SU-DHL-6 (cell line): ENCODE measurements around the gene AP1S3.

Experiments
- H2AFZ ChIP-seq: fragments of 200-600 bp; sonication (generic); 2 replicates; pipeline ENCODE4 v1.6.1; 2014; ENCODE audit warnings: low read depth, mild to moderate bottlenecking, moderate library complexity, mixed read lengths, antibody characterized with exemption, low read length; ENCODE audit not compliant: severe bottlenecking
- H3F3A ChIP-seq: fragments of 200-600 bp; shearing (Covaris generic); 2 replicates; pipeline ENCODE4 v1.6.0; 2016; ENCODE audit warnings: antibody characterized with exemption, mild to moderate bottlenecking; ENCODE audit not compliant: insufficient read depth
- H3K27ac ChIP-seq: fragments of 200-600 bp; sonication (generic); 2 replicates; pipeline ENCODE4 v1.5.1; 2016; ENCODE audit warnings: low read depth, mild to moderate bottlenecking, low read length, moderate library complexity, mixed read lengths
- H3K27me3 ChIP-seq: fragments of 200-600 bp; sonication (generic), shearing (Covaris generic); 2 replicates; pipeline ENCODE4 v1.6.0; 2014; ENCODE audit warnings: mild to moderate bottlenecking, low read length
- H3K36me3 ChIP-seq: fragments of 200-600 bp; sonication (generic); 2 replicates; pipeline ENCODE4 v1.6.1; 2014; ENCODE audit warnings: mild to moderate bottlenecking, low read length, mixed read lengths
- H3K4me2 ChIP-seq: fragments of 300-600, 200-600 bp; shearing (Covaris generic), sonication (generic); 2 replicates; pipeline ENCODE4 v1.6.0; 2014; ENCODE audit warnings: low read length, low read depth, mild to moderate bottlenecking; ENCODE audit not compliant: poor library complexity, severe bottlenecking
- H3K4me3 ChIP-seq: fragments of 200-600 bp; sonication (generic); 2 replicates; pipeline ENCODE4 v1.5.1; 2014; ENCODE audit warnings: antibody characterized with exemption, low read length, mild to moderate bottlenecking, mixed read lengths; ENCODE audit not compliant: insufficient read depth, poor library complexity, severe bottlenecking
- H3K79me2 ChIP-seq: fragments of 200-600 bp; sonication (generic); 2 replicates; pipeline ENCODE4 v1.6.1; 2014; ENCODE audit warnings: mild to moderate bottlenecking, low read length, moderate library complexity; ENCODE audit not compliant: insufficient read depth
- H3K9ac ChIP-seq: fragments of 200-600 bp; sonication (generic); 2 replicates; pipeline ENCODE4 v1.7.0; 2014; ENCODE audit warnings: mild to moderate bottlenecking, low read length
- H3K9me2 ChIP-seq: fragments of 200-600 bp; sonication (generic); replicated peaks from 2 replicates; pipeline ENCODE4 v1.6.1; 2014; ENCODE audit warnings: low read length; ENCODE audit not compliant: insufficient read depth
- H3K9me3 ChIP-seq: fragments of 200-600 bp; sonication (generic); 2 replicates; pipeline ENCODE4 v1.6.1; 2014; ENCODE audit warnings: low read length, mixed read lengths; ENCODE audit not compliant: insufficient read depth
- H4K20me1 ChIP-seq: fragments of 200-600 bp; sonication (generic); 2 replicates; pipeline ENCODE4 v1.6.1; 2014; ENCODE audit warnings: low read depth, mild to moderate bottlenecking, antibody characterized with exemption, low read length, moderate library complexity, mixed read lengths
- CTCF ChIP-seq: fragments of 200-600 bp; sonication (generic); IDR thresholded peaks from one replicate; pipeline ENCODE4 v1.5.1; 2017; ENCODE audit warnings: antibody characterized with exemption, mild to moderate bottlenecking, low read length, moderate library complexity; ENCODE audit not compliant: insufficient read depth, poor library complexity, severe bottlenecking
- EZH2phosphoT487 ChIP-seq: fragments of 200-600 bp; sonication (generic), shearing (Covaris generic); conservative IDR thresholded peaks from 2 replicates; pipeline ENCODE4 v1.6.1; 2018; ENCODE audit warnings: mild to moderate bottlenecking, antibody characterized with exemption, low read length, moderate library complexity, mixed read lengths

The AP1S3 gene

DNA sequence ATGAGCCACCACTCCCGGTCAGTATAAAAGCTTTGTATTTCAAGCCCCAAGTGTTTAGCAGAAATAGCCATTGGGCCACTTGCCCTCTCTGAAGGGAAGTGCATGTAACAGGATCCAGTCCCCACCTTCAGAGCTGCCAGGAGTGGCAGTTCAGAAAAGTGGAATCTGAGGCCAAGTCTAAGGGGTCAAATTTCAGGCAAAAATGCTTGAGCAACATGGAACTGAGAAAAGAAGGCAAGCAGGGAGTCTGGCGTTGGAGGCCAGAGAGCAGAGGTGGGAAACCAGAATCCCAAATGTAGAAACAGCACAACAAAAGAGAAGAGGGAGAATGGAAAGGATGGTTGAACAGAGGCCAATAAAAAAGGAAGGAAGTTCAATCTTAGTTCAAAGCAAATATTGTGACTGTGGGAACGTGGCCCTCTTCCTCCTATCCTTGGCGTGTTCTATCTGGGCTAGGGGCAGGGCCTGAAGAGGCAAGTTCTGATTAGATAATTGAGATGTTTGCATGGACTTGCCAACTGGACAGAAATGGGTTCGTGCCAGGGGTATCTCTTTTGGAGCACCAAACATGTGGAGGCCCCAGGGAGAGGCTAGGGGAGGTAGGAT lies 102.2 kb downstream of the AP1S3 start:
- Histone ChIP-seq H3K27ac (no peak overlapping the region), H3K9me2 (no peaks in the 10 kb centered on the region), H3K9ac (no peak overlapping the region), H3K9me3 (no peaks in the 10 kb centered on the region), H2AFZ (no peak overlapping the region), H3K4me3 (no peak overlapping the region), H3K27me3 (no peaks in the 10 kb centered on the region), H3K79me2 (no peaks in the 10 kb centered on the region), H3K36me3 (no peaks in the 10 kb centered on the region), H4K20me1 (no peaks in the 10 kb centered on the region), H3F3A (no peaks in the 10 kb centered on the region), H3K4me2 (no peak overlapping the region)
- no peak for TF ChIP-seq EZH2phosphoT487
- TF ChIP-seq CTCF: no peak

- Histone ChIP-seq H2AFZ (no peak overlapping the region), H3K4me2 (no peak overlapping the region), H3F3A (no peaks in the 10 kb centered on the region), H3K27ac (no peak overlapping the region), H3K27me3 (no peaks in the 10 kb centered on the region), H3K9me2 (no peaks in the 10 kb centered on the region), H3K36me3 (no peaks in the 10 kb centered on the region), H4K20me1 (no peaks in the 10 kb centered on the region), H3K9me3 (no peaks in the 10 kb centered on the region), H3K4me3 (no peak overlapping the region), H3K79me2 (no peaks in the 10 kb centered on the region), H3K9ac (no peak overlapping the region)
- TF ChIP-seq CTCF: no peak
- TF ChIP-seq EZH2phosphoT487: no peak
Observed at GRCh38 chr2:223734346-223734745, 103.0 kb downstream of the AP1S3 start.

DNA sequence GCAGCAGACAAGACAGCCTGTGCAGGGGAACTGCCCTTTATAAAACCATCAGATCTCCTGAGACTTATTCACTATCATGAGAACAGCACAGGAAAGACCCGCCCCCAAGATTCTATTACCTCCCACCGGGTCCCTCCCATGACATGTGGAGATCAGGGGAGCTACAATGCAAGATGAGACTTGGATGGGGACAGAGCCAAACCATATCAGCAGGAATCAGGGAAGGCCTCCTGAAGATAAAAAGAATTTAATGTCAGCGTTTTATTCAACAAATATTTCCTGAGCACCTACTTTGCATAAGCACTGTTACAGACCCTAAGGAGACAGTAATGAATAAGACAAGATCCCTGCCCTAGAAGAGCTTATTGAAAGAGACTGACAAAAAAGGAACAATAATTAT lies 105.0 kb downstream of the AP1S3 start:
- no peak overlapping the region for H3K4me2 ChIP-seq
- no peaks in the 10 kb centered on the region for H3K27me3 ChIP-seq
- no peaks in the 10 kb centered on the region for H3K9me3 ChIP-seq
- H3K9ac ChIP-seq: no peak overlapping the region
- no peak overlapping the region for H3K4me3 ChIP-seq
- H3K36me3 ChIP-seq: no peaks in the 10 kb centered on the region
- TF ChIP-seq CTCF (no peak), EZH2phosphoT487 (no peak)
- no peak overlapping the region for H2AFZ ChIP-seq
- H3K9me2 ChIP-seq: no peaks in the 10 kb centered on the region
- no peaks in the 10 kb centered on the region for H3F3A ChIP-seq
- H4K20me1 ChIP-seq: no peaks in the 10 kb centered on the region
- H3K79me2 ChIP-seq: no peaks in the 10 kb centered on the region
- H3K27ac ChIP-seq: no peak overlapping the region
